Activated CD4-positive, alpha-beta T cell treated with anti-CD3 and anti-CD28 coated beads for 4 hours (primary cell): ENCODE results near the gene MAP6.

Experiments used
- DNase-seq, 2 donors: peaks; one replicate each; pipeline ENCODE4 v3.0.0-alpha.2; 2020

MAP6 gene

DNA sequence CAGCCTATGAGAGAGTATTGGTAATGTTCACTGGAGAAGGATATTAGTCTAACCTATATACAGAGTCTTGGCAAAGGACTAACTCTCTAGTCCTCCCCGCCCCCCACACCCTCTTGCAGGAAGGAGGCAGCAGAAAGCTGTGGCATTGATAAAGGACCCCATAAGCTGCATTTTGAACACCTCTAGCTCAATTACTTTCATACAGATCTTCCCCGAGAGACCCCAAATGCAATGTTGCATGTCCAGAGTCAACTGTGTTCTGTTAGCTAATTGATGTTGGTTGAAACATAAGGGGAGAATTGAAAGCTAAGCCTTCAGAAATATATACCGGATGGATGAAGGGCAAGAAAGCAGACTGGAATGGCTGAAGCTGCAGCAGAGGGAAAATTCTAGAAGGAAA lies 2.8 kb downstream of the MAP6 start:
- DNase-seq = no peak

DNA sequence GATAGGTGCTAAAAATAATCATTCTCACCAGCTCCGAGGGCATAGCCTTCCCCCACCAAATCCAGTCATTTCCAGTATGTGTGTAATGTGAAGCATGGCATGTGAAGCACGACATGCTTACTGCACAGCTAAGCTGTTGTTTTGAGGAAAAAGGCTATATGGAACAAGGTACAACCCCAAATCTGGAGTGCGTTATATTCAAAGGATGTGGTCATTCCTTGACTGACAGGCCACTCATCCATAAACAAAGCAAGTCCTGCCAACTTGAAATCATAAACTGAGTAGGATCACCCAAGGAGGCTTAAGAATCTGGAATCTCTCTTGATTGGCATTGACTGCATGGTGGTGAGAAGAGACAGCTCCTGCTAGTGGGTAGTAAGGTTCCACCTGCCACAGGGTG lies 3.7 kb downstream of the MAP6 start:
- DNase-seq = no peak

DNA sequence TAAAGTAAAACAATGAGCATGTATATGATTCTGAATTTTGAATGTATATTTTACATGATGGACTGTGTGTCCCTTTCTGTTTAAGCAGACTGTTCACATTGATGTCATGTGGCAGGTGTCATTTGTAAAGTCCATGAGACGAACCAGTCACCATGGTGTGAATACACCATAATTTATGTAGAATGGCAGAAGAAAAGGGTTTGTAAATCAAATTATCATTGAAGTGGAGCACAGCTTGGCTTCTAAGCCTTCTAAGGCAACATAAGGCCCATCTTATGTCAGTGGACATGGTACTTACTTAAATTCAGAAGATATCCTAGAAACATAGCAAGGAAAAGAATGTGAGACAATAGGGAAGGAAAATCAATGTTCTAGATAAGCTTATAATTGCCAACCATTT lies 4.4 kb downstream of the MAP6 start:
- DNase-seq = no peak

DNA sequence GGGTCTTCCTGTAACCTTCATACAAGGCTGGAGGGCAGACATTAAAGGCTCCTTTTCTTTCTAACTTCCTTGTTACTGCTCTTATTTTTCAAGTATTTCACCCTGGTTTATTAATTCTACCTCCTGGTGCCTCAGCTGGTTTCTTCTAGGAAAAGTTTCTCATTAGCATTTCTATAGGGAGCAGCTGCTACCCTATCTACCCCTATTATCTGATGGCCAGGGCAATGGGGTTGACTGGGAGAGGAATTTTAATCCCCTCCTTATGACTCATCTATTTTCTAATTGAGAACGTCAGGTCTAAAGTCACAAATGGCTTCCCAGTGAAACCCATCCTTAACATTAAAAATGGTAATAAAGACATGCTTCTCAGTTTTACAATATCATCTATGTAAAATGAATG lies 5.0 kb downstream of the MAP6 start:
- DNase-seq = no peak

DNA sequence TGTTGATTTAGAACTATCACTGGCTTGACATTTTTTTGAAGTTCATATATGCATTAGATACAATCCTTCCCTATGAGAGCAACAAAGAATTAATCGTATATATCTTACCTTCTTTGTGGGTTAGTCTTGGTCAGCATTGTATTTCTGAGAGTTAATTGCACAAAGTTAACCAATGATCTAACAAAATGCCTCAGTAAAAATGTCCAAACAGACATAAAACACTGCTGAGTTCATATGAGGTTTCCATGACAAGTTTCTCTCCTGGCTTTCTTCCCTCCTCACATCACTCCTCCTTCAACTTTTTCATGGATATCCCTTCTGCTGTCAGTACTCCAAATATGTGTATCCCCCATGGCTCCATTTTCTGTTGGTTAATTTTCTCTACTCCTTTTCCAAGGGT lies 9.0 kb downstream of the MAP6 start:
- DNase-seq = no peak

DNA sequence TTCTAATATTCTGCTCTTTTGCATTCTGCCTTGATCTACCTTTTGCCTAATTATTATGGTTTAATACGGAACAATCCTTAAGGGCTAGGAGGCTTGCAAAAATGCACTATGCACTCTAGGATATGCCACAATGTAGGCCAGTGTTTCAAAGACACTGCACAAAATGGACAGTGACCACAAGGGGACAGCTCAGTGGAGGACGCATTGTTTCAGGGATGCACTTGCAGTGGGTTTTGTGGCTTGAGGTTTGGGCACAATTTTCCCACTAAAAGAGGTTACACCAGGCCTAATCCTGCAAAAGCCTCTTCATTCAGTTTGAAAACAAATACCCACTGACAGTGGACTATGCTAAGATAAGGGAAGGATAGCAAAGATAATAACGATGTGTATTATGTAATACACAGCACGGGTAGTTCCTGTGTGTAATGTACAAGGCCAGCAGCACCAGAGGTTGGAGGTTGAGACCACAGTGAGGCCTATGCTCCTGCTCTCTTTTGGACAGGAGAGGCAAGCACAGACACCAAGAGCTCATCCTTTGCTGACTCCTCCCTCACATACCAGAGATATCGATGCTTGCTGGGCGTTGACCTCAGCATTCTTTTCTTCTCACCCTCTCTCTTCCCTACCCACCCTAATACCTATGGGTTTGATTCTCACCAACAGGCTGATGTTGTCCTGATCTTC lies 12.7 kb downstream of the MAP6 start:
- DNase-seq = no peak

DNA sequence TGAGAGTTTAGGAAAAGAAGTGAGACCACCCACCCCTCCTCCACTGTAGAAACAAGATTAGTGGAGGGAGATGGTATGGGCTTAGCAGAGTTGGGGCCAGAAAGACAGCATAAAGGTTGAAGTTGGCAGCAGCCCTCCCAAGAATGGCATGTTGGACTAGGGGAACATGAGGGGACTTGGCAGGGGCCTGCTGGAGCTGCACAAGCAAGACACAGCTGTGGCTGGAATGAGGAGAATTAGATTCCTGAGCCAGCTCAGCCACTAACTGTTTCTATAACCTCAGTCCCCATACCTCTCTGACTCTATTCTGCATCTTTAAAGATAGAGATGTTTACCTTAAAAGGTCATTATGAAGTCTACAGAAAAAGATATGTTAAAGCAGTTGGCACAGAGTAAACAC lies 13.2 kb downstream of the MAP6 start:
- DNase-seq = no peak

DNA sequence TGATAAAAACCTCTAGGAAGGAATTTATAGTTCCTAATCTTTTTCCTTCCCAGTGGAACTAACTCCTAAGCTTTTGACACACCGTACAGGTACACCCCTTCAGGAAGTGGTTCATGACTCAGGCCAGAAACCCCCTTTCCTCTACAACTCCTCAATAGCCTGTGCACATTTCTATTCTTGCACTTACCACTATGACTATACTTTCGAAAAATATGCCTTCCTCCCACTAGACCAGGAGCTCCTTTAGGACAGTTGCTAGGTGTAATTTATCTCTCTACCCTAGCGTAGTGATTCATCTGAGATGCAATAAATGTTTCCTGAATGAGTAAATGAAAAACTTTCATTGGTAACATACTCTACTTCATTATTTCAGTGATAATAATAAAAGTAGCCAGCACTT lies 14.5 kb downstream of the MAP6 start:
- DNase-seq = no peak

DNA sequence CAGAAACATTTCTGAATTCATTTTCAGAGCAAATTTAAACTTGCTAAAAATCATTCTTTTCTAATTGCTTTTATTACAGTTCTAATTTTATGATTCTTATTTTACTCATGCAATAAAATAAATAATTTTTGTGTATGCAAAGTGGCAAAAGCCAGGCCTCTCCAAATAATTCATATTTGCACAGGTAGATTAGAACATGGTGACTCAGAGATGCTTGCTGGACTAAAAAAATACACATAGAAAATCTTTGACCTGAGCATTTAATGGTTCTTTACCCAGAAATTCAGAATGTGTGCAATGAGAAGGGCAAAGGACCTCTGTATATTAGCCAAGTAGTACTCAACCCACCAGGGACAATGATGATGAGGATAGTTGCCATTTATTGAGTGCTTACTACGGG lies 15.3 kb downstream of the MAP6 start:
- DNase-seq = no peak

DNA sequence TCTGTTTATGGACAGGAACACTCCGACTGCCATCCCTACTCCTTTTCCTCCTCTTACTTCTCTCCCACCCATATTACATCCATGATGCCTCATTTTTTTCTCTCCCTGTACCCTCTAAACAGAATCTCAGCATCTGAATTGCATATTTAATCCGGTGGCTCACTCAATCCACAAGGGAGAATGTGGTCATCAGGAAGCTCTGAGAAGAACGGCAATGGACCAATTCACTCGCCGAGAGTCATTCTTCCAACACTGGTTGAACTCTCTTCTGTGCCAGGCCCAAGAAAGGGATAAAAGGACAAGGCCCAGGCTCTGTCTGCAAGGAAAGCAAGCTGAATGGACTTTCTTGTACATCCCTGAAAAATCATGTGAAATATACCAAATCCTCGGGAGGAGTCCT lies 15.9 kb downstream of the MAP6 start:
- no peak for DNase-seq

DNA sequence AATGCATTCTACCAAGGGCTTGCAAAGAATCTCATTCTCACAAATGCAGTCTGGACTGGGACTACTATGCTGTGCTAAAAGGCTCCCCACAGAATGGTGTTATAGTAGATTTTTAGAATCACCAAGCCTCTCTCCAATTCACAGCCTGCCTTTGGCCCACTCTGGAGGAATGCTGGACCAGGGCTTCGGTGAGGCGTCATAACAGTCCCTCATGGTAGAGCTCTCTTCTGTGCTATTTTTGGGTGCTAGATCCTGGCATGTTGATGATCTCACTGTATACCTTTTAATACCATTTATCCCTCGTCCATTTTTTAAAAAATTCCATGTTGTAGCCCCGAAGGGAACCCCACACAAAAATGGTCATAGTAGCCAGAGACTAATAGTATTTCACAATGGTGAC lies 17.6 kb downstream of the MAP6 start:
- no peak for DNase-seq

DNA sequence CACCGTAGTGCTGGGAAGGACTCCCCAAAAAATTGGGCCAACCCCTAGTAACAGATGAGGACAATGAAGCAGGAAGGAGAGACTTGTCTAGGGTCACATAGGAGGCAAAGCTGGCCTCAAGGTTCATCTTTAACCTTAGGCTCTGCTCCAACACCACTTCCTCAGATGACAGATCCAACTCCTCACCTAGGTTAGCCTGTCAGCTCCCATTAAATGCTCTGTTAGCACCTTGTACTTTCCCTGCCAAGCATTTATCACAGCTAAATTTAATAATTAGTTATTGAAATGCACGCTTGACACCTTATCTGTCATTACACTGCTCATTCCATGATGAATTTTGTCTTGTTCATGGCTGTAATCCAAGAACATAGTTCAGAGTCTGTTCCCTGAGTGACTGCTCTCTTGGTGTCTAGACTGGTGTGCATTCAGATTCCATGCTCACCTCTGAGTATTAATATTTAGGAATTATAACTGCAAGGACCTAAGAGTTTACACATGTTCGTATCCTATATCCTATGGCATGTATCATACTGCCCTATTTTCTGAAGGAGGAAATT lies 18.6 kb downstream of the MAP6 start:
- DNase-seq = no peak

DNA sequence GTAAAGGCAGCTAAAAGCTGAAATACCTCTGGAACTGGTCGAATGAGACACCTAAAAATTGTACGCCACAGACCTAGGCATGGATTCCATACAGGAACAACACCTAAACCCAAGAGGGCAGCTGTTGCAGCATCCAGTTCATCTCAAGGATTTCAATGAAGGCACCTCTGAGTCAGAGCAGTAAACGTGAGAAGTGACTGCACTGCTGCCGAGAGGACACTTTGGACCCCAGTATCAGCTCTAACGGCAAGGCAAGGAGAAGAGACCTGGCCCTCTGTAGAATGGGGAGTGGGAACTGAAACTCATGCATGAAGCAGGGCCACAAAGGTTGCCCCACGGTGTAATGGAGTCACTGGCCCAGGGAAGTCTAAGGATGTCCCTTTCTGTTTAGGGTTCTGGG lies 23.9 kb downstream of the MAP6 start:
- no peak for DNase-seq

DNA sequence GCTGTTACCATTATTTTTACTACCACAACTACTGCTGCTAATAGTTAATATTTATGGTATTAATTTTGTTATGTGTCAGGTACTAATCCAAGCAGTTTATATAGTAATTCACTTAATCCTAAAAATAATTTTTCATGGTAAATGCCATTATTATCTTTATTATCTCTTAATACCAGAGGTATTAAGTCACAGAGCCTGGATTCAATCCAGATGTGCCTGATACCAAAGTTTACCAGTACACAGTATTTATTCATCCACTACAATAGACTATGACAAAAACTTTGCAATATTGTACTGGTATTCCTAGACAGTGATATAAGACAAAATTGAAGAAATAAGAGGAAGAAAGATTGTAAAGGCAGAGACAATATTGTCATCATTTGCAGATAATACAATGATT lies 24.5 kb downstream of the MAP6 start:
- no peak for DNase-seq

DNA sequence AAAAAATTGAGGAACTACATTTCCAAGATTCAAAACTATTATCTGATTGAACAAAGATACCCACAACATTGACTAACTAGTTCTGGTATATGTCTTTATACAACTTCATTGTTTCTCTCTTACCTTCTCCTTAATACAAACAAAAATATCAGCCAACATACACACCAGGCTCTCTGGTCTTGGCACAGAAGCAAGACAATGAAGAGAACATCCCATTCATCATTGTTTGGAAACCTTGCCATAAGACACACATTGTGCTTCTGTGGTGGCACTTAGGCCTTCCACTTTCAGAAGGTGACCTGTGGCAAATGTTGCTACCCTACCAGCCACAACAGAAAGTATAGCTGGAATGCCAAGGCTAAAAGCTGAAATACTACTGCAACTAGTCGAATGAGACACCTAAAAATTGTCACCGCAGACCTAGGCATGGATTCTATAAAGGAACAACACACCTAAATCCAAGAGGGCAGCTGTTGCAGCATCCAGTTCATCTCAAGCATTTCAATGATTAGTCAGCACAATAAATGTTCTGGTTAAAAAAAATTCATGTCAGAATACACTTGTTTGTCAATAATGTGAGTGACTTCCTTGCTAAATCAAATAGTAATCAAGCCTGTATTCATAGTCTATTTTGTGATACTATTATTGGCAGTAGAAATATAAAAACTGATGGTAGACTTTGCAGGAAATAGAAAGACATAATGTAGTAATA lies 26.3 kb downstream of the MAP6 start:
- DNase-seq = no peak

DNA sequence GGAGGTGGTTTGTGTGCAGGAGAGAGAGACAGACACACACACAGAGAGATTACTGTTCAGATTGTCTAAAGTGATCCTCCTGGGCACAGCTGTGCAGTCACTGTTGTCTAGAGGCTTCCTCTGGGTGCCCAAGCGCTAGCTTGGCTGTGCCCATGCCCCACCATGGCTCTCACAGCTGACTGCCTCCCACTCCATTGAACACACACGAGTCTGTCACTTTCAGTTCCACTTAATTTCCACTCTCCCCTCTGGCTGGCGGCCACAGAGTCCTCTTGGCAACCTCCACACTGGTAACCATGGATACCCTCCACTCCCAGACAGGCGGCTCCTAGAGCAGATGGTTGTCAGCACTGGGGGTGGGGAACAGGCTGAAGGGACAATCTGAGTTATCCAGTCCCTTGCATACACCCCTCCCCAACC lies 29.1 kb downstream of the MAP6 start:
- no peak for DNase-seq

DNA sequence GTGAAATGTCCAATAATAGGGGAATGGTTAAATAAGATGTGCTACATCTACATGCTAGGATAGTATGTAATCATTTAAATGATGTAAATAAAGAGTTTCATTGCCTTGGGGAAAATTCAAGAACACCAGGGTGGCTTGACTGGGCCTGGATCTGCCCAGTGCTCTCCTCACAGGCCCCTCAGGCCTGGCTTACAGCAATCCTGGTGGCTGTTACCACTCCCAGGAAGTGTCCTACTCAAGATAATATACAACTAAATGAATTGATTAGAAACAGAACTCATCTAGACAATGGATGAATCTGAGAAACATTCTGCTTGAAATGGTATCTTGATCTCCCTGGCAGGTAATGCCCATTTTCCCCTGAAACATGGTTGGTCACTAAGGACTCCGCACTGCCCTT lies 30.8 kb downstream of the MAP6 start:
- DNase-seq = no peak

DNA sequence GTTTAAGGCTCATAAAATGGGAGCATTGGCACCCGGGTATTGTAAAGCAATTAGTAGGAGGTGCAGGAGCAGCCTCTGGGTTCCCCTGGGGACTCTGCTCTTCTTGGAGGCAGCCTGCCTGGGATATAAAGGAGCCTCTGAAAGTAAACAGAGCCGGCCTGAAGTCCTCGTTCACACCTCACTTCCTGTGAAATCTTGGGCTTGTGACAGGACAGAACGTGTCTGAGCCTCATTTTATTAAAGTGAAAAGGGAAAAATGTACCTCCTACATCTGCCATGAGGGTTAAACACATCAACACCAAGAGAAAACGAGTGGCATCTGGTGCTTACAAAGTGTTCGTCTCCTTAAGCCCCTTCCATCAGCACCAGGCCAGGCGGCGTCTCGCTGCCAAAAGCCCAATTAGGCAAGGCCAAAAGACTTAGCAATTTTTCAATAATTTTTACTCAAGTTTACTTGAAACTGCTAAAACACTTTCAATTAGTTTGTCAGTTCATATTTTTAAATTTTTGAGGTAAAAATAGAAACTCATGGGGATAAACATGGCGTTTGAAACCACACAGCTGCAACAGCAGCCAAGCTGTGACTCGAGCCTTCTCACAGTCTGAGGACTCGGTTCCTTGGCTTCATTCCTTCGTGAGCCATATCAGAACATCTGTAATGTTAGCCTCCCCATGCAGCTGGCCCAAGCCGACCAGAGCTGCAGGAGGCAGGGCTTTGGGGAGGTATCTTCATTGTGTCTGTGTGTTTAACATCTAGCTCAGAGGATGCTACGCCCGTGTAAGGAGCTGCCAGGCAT lies 33.6 kb downstream of the MAP6 start:
- no peak for DNase-seq

DNA sequence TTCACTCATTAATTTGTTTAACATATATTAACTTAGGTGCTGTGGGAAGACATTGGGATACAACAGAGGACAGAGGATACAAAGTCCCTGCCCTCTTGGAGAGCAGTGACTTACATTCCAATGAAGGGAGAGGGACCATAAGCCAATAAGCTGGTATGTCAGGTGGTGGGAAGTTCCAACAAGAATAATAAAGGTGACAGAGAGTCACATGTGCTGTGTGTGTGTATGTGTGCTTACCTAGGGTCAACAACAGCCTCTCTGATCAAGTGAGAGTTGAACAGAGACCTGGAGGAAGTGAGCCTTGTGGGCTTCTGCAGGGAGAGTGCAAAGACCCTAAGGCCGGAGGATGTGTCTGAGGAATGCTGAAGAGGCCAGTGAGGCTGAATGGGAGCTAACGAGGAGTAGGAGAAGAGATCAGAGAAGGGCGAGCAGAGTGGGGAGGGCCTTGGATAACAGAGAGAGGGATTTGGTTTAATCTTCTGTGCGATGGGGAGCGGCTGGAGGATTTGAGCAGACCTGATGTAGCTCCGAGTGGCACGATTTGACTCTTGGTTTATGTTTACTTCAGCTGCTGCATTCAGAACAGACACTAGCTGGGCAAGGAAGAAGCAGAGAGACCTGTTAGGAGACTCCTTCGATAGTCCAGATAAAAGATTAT lies 35.3 kb downstream of the MAP6 start:
- DNase-seq = no peak

DNA sequence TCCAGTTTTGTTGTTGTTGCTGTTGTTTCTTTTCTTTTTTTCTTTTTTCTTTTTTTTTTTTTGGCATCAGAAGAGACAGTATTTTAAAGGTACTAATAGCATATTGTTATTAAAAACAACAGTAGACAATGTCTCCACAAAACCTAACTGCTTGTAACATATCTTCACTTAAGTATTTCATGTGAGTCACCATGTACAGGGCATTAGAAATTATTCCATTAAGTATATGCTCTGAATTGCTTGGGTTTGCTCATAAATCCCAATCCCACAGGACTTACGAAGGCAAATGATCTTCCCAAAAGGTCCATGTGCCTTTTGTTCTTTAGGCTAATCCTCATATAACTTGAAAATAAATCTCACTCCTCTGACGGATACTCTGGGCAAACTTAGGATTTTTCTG lies 35.9 kb downstream of the MAP6 start:
- DNase-seq = no peak

DNA sequence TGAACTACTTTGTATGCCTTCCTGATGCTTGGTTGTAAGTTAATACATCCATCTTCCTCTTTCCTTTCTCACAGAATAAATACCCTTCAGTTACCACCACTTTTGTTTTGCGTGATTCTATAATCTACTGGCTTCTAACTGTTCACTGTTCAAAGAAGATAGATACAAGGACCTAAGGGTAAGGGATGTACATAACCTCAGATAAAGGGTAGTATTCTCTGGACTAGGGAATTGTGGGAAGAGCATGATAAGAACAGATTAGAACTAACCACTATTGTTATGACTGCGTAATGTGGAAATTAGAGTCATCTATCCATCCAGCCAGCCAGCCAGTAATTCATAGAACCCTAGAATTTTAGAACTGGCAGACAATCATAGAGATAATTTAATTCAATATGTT lies 36.4 kb downstream of the MAP6 start:
- no peak for DNase-seq

DNA sequence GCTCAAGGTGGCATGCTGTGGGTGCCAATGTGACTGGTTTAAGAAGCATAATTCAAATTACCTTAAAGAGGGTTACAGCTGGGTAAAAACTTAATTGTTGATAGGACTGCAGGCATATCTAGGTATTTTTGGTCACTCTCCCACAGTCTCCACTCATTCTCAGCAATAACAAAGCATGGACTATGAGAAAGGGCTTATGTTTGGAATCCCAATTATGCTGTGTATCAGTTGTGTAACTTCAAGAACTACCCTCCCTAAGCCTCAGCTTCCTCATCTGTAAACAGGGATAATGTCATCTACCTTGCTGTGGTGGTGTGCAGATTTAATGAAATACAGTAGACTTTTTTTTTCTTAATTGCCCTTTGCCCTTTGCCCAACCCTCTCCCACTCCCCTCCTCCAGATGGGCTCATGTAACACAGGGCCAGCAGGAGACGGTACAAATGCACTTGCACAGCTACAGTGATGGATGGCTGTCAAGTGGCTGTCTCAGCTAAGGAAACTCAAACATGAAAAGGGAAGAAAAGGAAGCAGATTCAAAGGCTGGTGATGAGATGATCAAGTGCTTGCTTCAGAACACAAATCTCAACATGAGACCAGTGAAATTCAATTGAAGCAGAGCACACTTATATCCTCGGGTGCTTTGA lies 37.6 kb downstream of the MAP6 start:
- DNase-seq = no peak
